Vagina (tissue), 2 donors: ENCODE data around the gene DCTN1. TPM values are rescaled to one million over a fixed set of nuclear protein-coding genes. Genes with fewer than 3 reads are reported as not detected.

Experiments used
- DNase-seq, 2 donors: peaks; one replicate each; pipeline ENCODE4 v3.0.0-alpha.2; 2017; ENCODE audit errors: extremely low spot score in 2 of 2
- H3K27ac ChIP-seq: fragments of 200-600 bp; sonication (generic); one replicate; pipeline ENCODE4 v1.5.1; 2019
- H3K27me3 ChIP-seq: fragments of 200-600 bp; sonication (generic); one replicate; pipeline ENCODE4 v1.5.1; 2019
- H3K36me3 ChIP-seq, 2 donors: fragments of 200-600 bp; sonication (generic); one replicate each; pipeline ENCODE4 v1.5.1; 2017 to 2019
- H3K4me1 ChIP-seq: fragments of 200-600 bp; sonication (generic); one replicate; pipeline ENCODE4 v1.5.1; 2019
- H3K4me3 ChIP-seq, 2 donors: fragments of 200-600 bp; sonication (generic); 1 replicate in 1 of 2; 2 replicates in 1 of 2; pipeline ENCODE4 v1.5.1; 2016 to 2019
- H3K9me3 ChIP-seq: fragments of 200-600 bp; sonication (generic); one replicate; pipeline ENCODE4 v1.5.1; 2019
- CTCF ChIP-seq, 3 experiments: fragments of 450-650 bp in 2 of 3; fragments of 200-600 bp in 1 of 3; sonication (generic) in 1 of 3; IDR thresholded peaks; one replicate each; pipeline ENCODE4 v1.5.1; 2017 to 2019; ENCODE audit warnings: antibody characterized with exemption in 3 of 3, mild to moderate bottlenecking in 2 of 3, moderate library complexity in 2 of 3
- POLR2A ChIP-seq, 2 donors: fragments of 450-650 bp; IDR thresholded peaks; one replicate each; pipeline ENCODE4 v1.6.1; 2017; ENCODE audit warnings: antibody characterized with exemption in 2 of 2, mild to moderate bottlenecking in 2 of 2, moderate library complexity in 2 of 2
- POLR2AphosphoS5 ChIP-seq, 2 donors: sonication (generic); formaldehyde crosslinking; IDR thresholded peaks; one replicate each; pipeline ENCODE4 v1.9.0; 2017; ENCODE audit warnings: antibody characterized with exemption in 2 of 2, mild to moderate bottlenecking in 2 of 2, low read depth in 1 of 2; ENCODE audit not compliant: insufficient read depth in 1 of 2
- intact Hi-C: fragments of 100-400 bp; cut with DNase I; formaldehyde crosslinking; loops from one replicate; pipeline ENCODE4 v1.15.1; 2023
- total RNA-seq: library from RNA; depleted of rRNA; stranded (reverse); fragments of >200 nt; gene quantifications from one replicate; pipeline ENCODE4 v1.2.3, GENCODE V29; 2016

DCTN1 gene
- total RNA-seq, result 95.0 TPM

GRCh38 chr2:74379851-74380789, at the start of gene DCTN1:
DCTN1 (minus strand) TSS chr2:74380311; CDS start chr2:74380037, 274 bp downstream.
- H3K9me3 ChIP-seq, result no peaks in the 10 kb centered on the region
- H3K27ac ChIP-seq, result peak within 1 kb of the TSS; percentile 40
- peaks cover 0 to 18% of the 10 kb centered on the region in 2 donors for H3K36me3 ChIP-seq
- TF ChIP-seq CTCF (IDR thresholded peaks at IDR 0.05) (no peak), POLR2AphosphoS5 (IDR thresholded peaks at IDR 0.05; ENCODE audit: insufficient read depth in 1 of 2, low read depth in 1 of 2) (no peak), POLR2A (IDR thresholded peaks at IDR 0.05) (no peak)
- intact Hi-C loops, result no loop called here
- peak within 1 kb of the TSS; percentile 35 to 46 for H3K4me3 ChIP-seq
- peaks cover 57% of the 10 kb centered on the region for H3K4me1 ChIP-seq
- DNase-seq, result no peak
- no peaks in the 10 kb centered on the region for H3K27me3 ChIP-seq

- TF ChIP-seq POLR2A (IDR thresholded peaks at IDR 0.05) (no peak), POLR2AphosphoS5 (IDR thresholded peaks at IDR 0.05; ENCODE audit: insufficient read depth in 1 of 2, low read depth in 1 of 2) (no peak)
- no peaks in the 10 kb centered on the region for H3K27me3 ChIP-seq
- no peaks in the 10 kb centered on the region for H3K9me3 ChIP-seq
- intact Hi-C loops, result no loop called here
- no peaks in the 10 kb centered on the region for H3K4me1 ChIP-seq
- H3K36me3 ChIP-seq, result peaks cover 0 to 39% of the 10 kb centered on the region in 2 donors
- H3K4me3 ChIP-seq, result no peak overlapping the region
- H3K27ac ChIP-seq, result no peak overlapping the region
- no peak for DNase-seq
Measured at GRCh38 chr2:74428675-74429074, 48.6 kb upstream of the DCTN1 start.

GRCh38 chr2:74427551-74427950, 47.4 kb upstream of the DCTN1 start:
- H3K36me3 ChIP-seq, result peaks cover 0 to 39% of the 10 kb centered on the region in 2 donors
- H3K27ac ChIP-seq, result no peak overlapping the region
- no peak overlapping the region for H3K4me3 ChIP-seq
- H3K4me1 ChIP-seq, result no peaks in the 10 kb centered on the region
- no peaks in the 10 kb centered on the region for H3K9me3 ChIP-seq
- no peak for DNase-seq
- TF ChIP-seq CTCF (IDR thresholded peaks at IDR 0.05) (no peak), POLR2AphosphoS5 (IDR thresholded peaks at IDR 0.05; ENCODE audit: insufficient read depth in 1 of 2, low read depth in 1 of 2) (no peak), POLR2A (IDR thresholded peaks at IDR 0.05) (no peak)
- H3K27me3 ChIP-seq, result no peaks in the 10 kb centered on the region
- intact Hi-C loops, result no loop called here

GRCh38 chr2:74426181-74426758, 46.2 kb upstream of the DCTN1 start:
- Histone ChIP-seq H3K4me1 (peaks cover 8% of the 10 kb centered on the region), H3K9me3 (no peaks in the 10 kb centered on the region), H3K27ac (no peak overlapping the region), H3K36me3 (peaks cover 0 to 36% of the 10 kb centered on the region in 2 donors), H3K27me3 (no peaks in the 10 kb centered on the region), H3K4me3 (no peak overlapping the region)
- intact Hi-C loops, result no loop called here
- no peak for TF ChIP-seq CTCF (IDR thresholded peaks at IDR 0.05)
- no peak for TF ChIP-seq POLR2AphosphoS5 (IDR thresholded peaks at IDR 0.05; ENCODE audit: insufficient read depth in 1 of 2, low read depth in 1 of 2)
- no peak for TF ChIP-seq POLR2A (IDR thresholded peaks at IDR 0.05)
- DNase-seq, result no peak

GRCh38 chr2:74425523-74425922, 45.4 kb upstream of the DCTN1 start:
- Histone ChIP-seq H3K4me1 (peaks cover 16% of the 10 kb centered on the region), H3K27me3 (no peaks in the 10 kb centered on the region), H3K36me3 (peaks cover 0 to 33% of the 10 kb centered on the region in 2 donors), H3K27ac (no peak overlapping the region), H3K4me3 (no peak overlapping the region), H3K9me3 (no peaks in the 10 kb centered on the region)
- TF ChIP-seq POLR2A (IDR thresholded peaks at IDR 0.05) (no peak), POLR2AphosphoS5 (IDR thresholded peaks at IDR 0.05; ENCODE audit: insufficient read depth in 1 of 2, low read depth in 1 of 2) (no peak), CTCF (IDR thresholded peaks at IDR 0.05) (no peak)
- DNase-seq, result no peak
- intact Hi-C loops, result no loop called here
